ENCODE measurements around the gene ANGPT4. TPM values are rescaled to one million over a fixed set of nuclear protein-coding genes. Genes with fewer than 3 reads are reported as not detected.
"Not testable (repeated sequence)": the region's sequence is repeated elsewhere in the genome, so short reads cannot be mapped to it uniquely, and the experiment has no call there.

The ANGPT4 gene
- total RNA-seq, 4 donors from 2014 or later: 0.14 TPM; not detected in 3

DNA sequence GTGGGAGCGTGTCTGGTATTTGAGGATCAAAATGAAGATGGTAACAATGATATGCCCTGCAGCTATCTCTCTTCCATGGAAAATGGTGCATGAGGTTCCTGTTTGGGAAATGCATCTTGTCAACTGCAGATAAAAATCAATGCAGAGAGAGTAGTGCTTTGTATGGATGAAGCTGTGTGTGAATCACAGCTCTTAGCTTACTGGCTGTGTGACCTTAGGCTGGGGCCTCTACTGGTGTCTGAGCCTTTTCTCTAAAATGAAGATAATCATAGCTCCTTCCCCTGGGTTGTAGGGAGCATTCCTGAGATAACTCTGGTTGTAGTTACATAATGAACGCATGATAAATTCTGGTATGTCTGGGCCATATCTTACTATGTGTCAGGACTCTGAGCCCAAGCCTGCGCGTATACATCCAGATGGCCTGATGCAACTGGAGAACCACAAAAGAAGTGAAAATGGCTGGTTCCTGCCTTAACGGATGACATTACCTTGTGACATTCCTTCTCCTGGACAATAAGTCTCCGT is 19.6 kb downstream of the ANGPT4 start:
- H3K9me3 ChIP-seq: no peaks in the 10 kb centered on the region
- intact Hi-C loops (cut with DNase I; ENCODE audit: low total_unique reads): no loop called here
- H3K36me3 ChIP-seq: no peaks in the 10 kb centered on the region
- DNase-seq: no peak
- H3K4me3 ChIP-seq: no peak overlapping the region
- TF ChIP-seq POLR2A (IDR thresholded peaks at IDR 0.05): no peak
- no peak for TF ChIP-seq POLR2AphosphoS5 (IDR thresholded peaks at IDR 0.05)
- TF ChIP-seq EP300 (IDR thresholded peaks at IDR 0.05; ENCODE audit: low read depth): no peak
- TF ChIP-seq, protein P1, sequence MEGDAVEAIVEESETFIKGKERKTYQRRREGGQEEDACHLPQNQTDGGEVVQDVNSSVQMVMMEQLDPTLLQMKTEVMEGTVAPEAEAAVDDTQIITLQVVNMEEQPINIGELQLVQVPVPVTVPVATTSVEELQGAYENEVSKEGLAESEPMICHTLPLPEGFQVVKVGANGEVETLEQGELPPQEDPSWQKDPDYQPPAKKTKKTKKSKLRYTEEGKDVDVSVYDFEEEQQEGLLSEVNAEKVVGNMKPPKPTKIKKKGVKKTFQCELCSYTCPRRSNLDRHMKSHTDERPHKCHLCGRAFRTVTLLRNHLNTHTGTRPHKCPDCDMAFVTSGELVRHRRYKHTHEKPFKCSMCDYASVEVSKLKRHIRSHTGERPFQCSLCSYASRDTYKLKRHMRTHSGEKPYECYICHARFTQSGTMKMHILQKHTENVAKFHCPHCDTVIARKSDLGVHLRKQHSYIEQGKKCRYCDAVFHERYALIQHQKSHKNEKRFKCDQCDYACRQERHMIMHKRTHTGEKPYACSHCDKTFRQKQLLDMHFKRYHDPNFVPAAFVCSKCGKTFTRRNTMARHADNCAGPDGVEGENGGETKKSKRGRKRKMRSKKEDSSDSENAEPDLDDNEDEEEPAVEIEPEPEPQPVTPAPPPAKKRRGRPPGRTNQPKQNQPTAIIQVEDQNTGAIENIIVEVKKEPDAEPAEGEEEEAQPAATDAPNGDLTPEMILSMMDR (IDR thresholded peaks at IDR 0.05): no peak
- H3K27me3 ChIP-seq: no peaks in the 10 kb centered on the region
- no peaks in the 10 kb centered on the region for H3K4me1 ChIP-seq
- in situ Hi-C loops (cut with MboI; ENCODE audit: low pct_ligation_motif_present in 1 of 4, low pct_unique_long_range_greater_than_20kb in 1 of 4, low sequenced_read_pairs in 3 of 4): no loop called here
- 87 to 92% methylated on average over 5 to 6 of the region's 6 CpGs for WGBS, 2 donors (ENCODE audit: low coverage in 1 of 2)
- H3K27ac ChIP-seq: no peak overlapping the region

- DNase-seq; in situ Hi-C loops (cut with MboI; ENCODE audit: low pct_ligation_motif_present in 1 of 4, low pct_unique_long_range_greater_than_20kb in 1 of 4, low sequenced_read_pairs in 3 of 4); intact Hi-C loops (cut with DNase I; ENCODE audit: low total_unique reads): not testable (repeated sequence)
These were observed 23.8 kb downstream of the ANGPT4 start for GRCh38 chr20:892371-892770.

GRCh38 chr20:891706-892080 is 24.4 kb downstream of the ANGPT4 start:
- Histone ChIP-seq H3K36me3 (no peaks in the 10 kb centered on the region), H3K27me3 (no peaks in the 10 kb centered on the region), H3K4me3 (no peak overlapping the region), H3K27ac (no peak overlapping the region), H3K9me3 (no peaks in the 10 kb centered on the region), H3K4me1 (peaks cover 0 to 3% (median 0%) of the 10 kb centered on the region in 4 donors)
- 66% methylated on average over 4 of the region's 4 CpGs; no CpG with 5 or more reads in 1 of the 2 donors for WGBS, 2 donors (ENCODE audit: low coverage in 1 of 2)
- intact Hi-C loops (cut with DNase I; ENCODE audit: low total_unique reads): no loop called here
- no peak for DNase-seq
- TF ChIP-seq POLR2AphosphoS5 (IDR thresholded peaks at IDR 0.05): no peak
- TF ChIP-seq, protein P1 (IDR thresholded peaks at IDR 0.05): no peak
- no peak for TF ChIP-seq POLR2A (IDR thresholded peaks at IDR 0.05)
- TF ChIP-seq EP300 (IDR thresholded peaks at IDR 0.05; ENCODE audit: low read depth): no peak
- in situ Hi-C loops (cut with MboI; ENCODE audit: low pct_ligation_motif_present in 1 of 4, low pct_unique_long_range_greater_than_20kb in 1 of 4, low sequenced_read_pairs in 3 of 4): no loop called here

More at GRCh38 chr20:892371-892770, 23.8 kb downstream of the ANGPT4 start:
- not testable (repeated sequence) for H3K9me3 ChIP-seq, H3K4me1 ChIP-seq, H3K27ac ChIP-seq, H3K27me3 ChIP-seq, H3K4me3 ChIP-seq, H3K36me3 ChIP-seq
- WGBS, 2 donors (ENCODE audit: low coverage in 1 of 2): 57 to 77% methylated on average over 3 to 5 of the region's 5 CpGs

DNA sequence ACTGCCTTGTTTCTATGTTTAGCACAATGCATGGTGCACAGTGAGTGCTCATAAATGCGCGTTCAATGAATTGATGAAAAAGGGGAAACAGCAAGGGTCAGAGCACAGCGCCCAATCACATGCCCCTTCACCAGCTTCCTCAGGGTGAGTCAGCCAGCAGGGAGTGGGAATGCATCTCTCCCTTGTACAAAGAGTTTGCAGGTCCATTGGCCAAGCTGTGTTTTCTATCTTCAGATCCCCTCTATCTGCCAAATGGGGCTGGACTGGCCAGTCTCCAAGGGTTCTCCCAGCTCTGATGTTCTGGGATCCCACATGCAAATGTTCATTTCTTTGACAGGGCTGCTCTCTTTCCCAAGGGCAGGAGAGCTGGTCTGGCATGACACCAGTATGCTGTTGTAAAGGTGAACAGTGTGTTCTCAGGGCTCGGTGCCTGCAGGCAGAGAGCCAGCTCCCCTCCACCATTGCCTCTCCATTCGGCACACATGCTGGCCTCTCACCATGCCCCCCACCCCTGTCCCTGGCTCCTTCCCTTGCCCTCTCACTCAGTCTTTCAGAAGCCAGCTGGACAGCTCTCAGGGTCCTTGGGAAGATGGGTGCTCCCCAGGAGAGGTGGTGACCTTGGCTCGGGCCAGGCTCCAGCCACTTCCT is 25.0 kb downstream of the ANGPT4 start:
- no peak for DNase-seq
- Histone ChIP-seq H3K36me3 (no peaks in the 10 kb centered on the region), H3K9me3 (no peaks in the 10 kb centered on the region), H3K4me1 (peaks cover 0 to 3% (median 0%) of the 10 kb centered on the region in 4 donors), H3K27ac (no peak overlapping the region), H3K27me3 (no peaks in the 10 kb centered on the region), H3K4me3 (no peak overlapping the region)
- in situ Hi-C loops (cut with MboI; ENCODE audit: low pct_ligation_motif_present in 1 of 4, low pct_unique_long_range_greater_than_20kb in 1 of 4, low sequenced_read_pairs in 3 of 4) (no loop called here), intact Hi-C loops (cut with DNase I; ENCODE audit: low total_unique reads) (no loop called here)
- 56 to 59% methylated on average over 5 to 6 of the region's 6 CpGs for WGBS, 2 donors (ENCODE audit: low coverage in 1 of 2)
- TF ChIP-seq EP300 (IDR thresholded peaks at IDR 0.05; ENCODE audit: low read depth): no peak
- TF ChIP-seq POLR2AphosphoS5 (IDR thresholded peaks at IDR 0.05): no peak
- no peak for TF ChIP-seq POLR2A (IDR thresholded peaks at IDR 0.05)
- TF ChIP-seq, protein P1 (IDR thresholded peaks at IDR 0.05): no peak

Measured in transverse colon (tissue), 4 donors.